Prostate gland (tissue), 2 donors: ENCODE measurements around the gene UST.

Experiments used
- CTCF ChIP-seq, 4 experiments: fragments of 200-600 bp in 2 of 4; fragments of 450-650 bp in 2 of 4; sonication (generic) in 2 of 4; IDR thresholded peaks; 1 replicate in 3 of 4; 2 replicates in 1 of 4; pipeline ENCODE4 v1.5.1; 2016 to 2019; ENCODE audit warnings: antibody characterized with exemption in 4 of 4, mild to moderate bottlenecking in 2 of 4, moderate library complexity in 2 of 4
- POLR2A ChIP-seq: fragments of 450-650 bp; IDR thresholded peaks from one replicate; pipeline ENCODE4 v1.6.1; 2016; ENCODE audit warnings: antibody characterized with exemption, mild to moderate bottlenecking
- POLR2AphosphoS5 ChIP-seq: sonication (generic); formaldehyde crosslinking; IDR thresholded peaks from one replicate; pipeline ENCODE4 v1.6.1; 2017; ENCODE audit warnings: antibody characterized with exemption

GRCh38 chr6:148957752-148958151, 210.9 kb downstream of the UST start:
- TF ChIP-seq POLR2A (no peak), CTCF (IDR thresholded peaks at IDR 0.05) (no peak), POLR2AphosphoS5 (no peak)
